Measurements from ENCODE around the gene TRAF3IP3.
"Not testable (repeated sequence)": the region's sequence is repeated elsewhere in the genome, so short reads cannot be mapped to it uniquely, and the experiment has no call there.

The TRAF3IP3 gene

GRCh38 chr1:209769171-209769904 lies 13.5 kb downstream of the TRAF3IP3 start:
- peak; percentile 62 for DNase-seq

GRCh38 chr1:209769971-209770370 lies 14.1 kb downstream of the TRAF3IP3 start:
- DNase-seq = no peak

GRCh38 chr1:209770636-209771415 lies 15.0 kb downstream of the TRAF3IP3 start:
- DNase-seq = no peak

- no peak for DNase-seq
These were observed 16.3 kb downstream of the TRAF3IP3 start for GRCh38 chr1:209772126-209772525.

- no peak for DNase-seq
These were observed 18.7 kb downstream of the TRAF3IP3 start for GRCh38 chr1:209774592-209774991.

- DNase-seq = no peak
These were observed 19.8 kb downstream of the TRAF3IP3 start for GRCh38 chr1:209775678-209776077.

- DNase-seq = no peak
These were observed 21.7 kb downstream of the TRAF3IP3 start for GRCh38 chr1:209777587-209777986.

- no peak for DNase-seq
These were observed 22.2 kb downstream of the TRAF3IP3 start for GRCh38 chr1:209778102-209778501.

GRCh38 chr1:209780268-209780667 lies 24.4 kb downstream of the TRAF3IP3 start:
- no peak for DNase-seq

GRCh38 chr1:209783386-209783785 lies 27.5 kb downstream of the TRAF3IP3 start:
- no peak for DNase-seq

- peak; percentile 99 for DNase-seq
These were observed 28.7 kb downstream of the TRAF3IP3 start, which contains the start of gene C1orf74 for GRCh38 chr1:209784265-209785169. TSS of gene C1orf74 (minus strand) at chr1:209784559. CDS start at chr1:209783634, 925 bp downstream.

GRCh38 chr1:209785592-209785991 lies 29.7 kb downstream of the TRAF3IP3 start:
- DNase-seq = no peak

GRCh38 chr1:209786146-209786545 lies 30.3 kb downstream of the TRAF3IP3 start:
- DNase-seq = no peak

- no peak for DNase-seq
These were observed 31.7 kb downstream of the TRAF3IP3 start for GRCh38 chr1:209787551-209787950.

GRCh38 chr1:209789245-209789644 lies 33.4 kb downstream of the TRAF3IP3 start:
- no peak for DNase-seq

- DNase-seq = no peak
These were observed 34.7 kb downstream of the TRAF3IP3 start for GRCh38 chr1:209790286-209791193.

- no peak for DNase-seq
These were observed 36.1 kb downstream of the TRAF3IP3 start for GRCh38 chr1:209791920-209792319.

- DNase-seq = not testable (repeated sequence)
These were observed 37.9 kb downstream of the TRAF3IP3 start for GRCh38 chr1:209793711-209794110.

GRCh38 chr1:209797978-209798639 lies 42.3 kb downstream of the TRAF3IP3 start:
- DNase-seq = no peak

GRCh38 chr1:209800984-209801834 lies 45.4 kb downstream of the TRAF3IP3 start:
- DNase-seq = no peak

Measured in effector CD4-positive, alpha-beta T cell (primary cell).